HUES6 (cell line): ENCODE results near the gene VSIG10L2.

Source experiments
- H3K27ac ChIP-seq: 2 replicates; pipeline ENCODE4 v1.7.0; 2013; ENCODE audit warnings: low read depth, mild to moderate bottlenecking, low read length, inconsistent platforms
- H3K27me3 ChIP-seq: 2 replicates; pipeline ENCODE4 v1.6.1; 2013; ENCODE audit warnings: low read length; ENCODE audit not compliant: control insufficient read depth, insufficient read depth
- H3K36me3 ChIP-seq: 2 replicates; pipeline ENCODE4 v1.6.1; 2013; ENCODE audit warnings: low read length; ENCODE audit not compliant: control insufficient read depth, insufficient read depth
- H3K4me1 ChIP-seq: 2 replicates; pipeline ENCODE4 v1.6.1; 2013; ENCODE audit warnings: low read length; ENCODE audit not compliant: control insufficient read depth, insufficient read depth
- H3K4me3 ChIP-seq: 2 replicates; pipeline ENCODE4 v1.5.1; 2013; ENCODE audit warnings: low read depth, low read length
- H3K9ac ChIP-seq: one replicate; pipeline ENCODE4 v1.6.1; 2013; ENCODE audit warnings: mild to moderate bottlenecking, low read length
- H3K9me3 ChIP-seq: 2 replicates; pipeline ENCODE4 v1.6.1; 2013; ENCODE audit warnings: low read depth, low read length; ENCODE audit not compliant: control insufficient read depth, insufficient read depth

Gene VSIG10L2

DNA sequence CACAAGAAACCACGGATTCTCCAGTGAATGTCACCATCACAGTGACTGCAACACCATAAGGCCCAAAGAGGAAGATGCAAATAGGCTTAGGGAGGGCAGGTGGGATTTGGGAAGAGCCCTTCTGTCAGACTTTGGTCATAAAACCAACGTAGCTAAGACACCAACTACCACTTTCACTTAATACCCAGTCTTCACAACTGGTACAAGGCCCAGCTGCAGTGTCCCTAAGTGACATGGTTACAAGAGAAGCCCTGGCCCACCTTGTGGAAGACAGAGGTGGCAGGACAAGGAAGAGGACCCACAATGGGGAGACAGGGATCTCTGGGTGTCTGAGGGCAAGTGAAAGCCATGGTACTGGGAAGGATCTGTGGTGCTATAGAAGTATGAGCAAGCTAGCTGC lies 10.0 kb downstream of the VSIG10L2 start:
- H3K4me3 ChIP-seq: no peak overlapping the region
- H3K27ac ChIP-seq: no peak overlapping the region
- peaks cover 3% of the 10 kb centered on the region; the same call in 1 of the 2 replicates for H3K36me3 ChIP-seq
- no peaks in the 10 kb centered on the region for H3K27me3 ChIP-seq
- no peaks in the 10 kb centered on the region for H3K9me3 ChIP-seq
- 0 out of 2 replicates have a peak, but pooled peaks cover 3% of the 10 kb centered on the region for H3K4me1 ChIP-seq
- H3K9ac ChIP-seq: no peak overlapping the region

DNA sequence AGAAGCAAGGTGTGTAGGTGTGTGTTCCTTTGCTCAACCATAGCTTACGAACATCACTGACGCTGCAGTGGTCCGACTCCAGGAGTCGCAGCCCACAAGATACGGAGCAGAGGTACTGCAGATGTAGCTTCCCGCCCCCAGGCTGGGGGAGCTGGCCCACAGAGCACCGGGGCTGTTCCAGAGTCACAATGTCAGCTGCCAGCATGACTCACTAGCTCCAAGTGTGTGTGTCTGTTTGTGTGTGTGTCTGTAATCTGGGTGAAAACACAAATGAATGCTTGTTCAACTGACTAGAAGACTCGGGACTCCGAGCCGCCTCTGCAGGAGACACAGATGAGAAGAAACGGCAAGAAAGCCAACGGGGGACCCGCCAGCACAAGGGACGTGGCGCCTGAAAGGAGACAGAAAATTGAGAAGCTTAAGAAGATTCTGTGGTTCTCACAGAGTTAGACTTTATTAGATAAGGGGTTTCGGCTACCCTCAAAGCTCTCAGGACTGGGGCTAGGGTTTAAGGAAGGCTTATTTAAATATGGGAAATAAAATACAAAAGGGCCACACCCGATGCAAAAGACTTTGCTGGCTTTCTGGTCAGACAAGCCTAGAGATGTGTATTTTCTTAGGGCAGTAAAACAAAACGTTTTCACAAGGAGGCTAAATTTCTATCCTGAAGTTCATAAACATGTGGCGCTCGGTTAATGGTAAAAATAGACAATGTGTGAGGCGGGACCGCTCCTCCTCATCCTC lies 10.7 kb downstream of the VSIG10L2 start:
- H3K27me3 ChIP-seq: no peaks in the 10 kb centered on the region
- H3K4me1 ChIP-seq: 0 out of 2 replicates have a peak, but pooled peaks cover 2% of the 10 kb centered on the region
- H3K9me3 ChIP-seq: no peaks in the 10 kb centered on the region
- no peak overlapping the region for H3K27ac ChIP-seq
- H3K4me3 ChIP-seq: no peak overlapping the region
- peaks cover 8% of the 10 kb centered on the region for H3K36me3 ChIP-seq
- no peak overlapping the region for H3K9ac ChIP-seq

DNA sequence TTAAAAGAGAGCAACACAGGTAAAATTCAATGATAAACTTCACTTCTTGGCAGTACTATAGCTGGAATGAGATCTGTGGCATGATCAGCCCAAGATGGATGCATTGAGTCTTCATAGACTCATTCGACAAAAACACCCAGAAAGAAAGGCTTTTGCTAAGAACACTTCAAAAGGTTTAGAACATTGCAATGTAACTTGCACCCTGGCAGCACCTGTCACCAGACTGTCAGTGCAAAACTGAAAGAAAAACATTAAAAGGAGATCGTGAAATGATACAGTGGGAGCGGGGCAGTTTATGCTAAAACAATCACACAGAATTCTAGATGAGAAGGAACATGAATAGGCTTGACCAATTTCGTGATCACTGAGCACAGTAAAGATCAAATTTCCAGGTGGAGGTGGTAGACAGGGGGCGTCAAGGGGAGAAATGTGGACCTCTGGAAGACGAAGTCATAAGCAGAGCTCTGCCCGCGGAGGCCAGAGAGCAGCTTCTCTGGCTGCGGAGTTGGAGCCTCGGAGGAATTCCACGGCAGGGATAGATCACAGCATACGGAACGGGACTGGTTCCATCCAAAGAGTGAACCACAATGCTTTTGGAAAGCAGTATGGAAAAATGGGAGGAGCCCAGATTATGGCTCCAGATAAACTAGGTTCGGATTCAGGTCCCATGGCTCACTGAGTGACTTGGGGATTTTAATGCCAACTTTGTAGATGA lies 11.9 kb downstream of the VSIG10L2 start:
- H3K27me3 ChIP-seq: no peaks in the 10 kb centered on the region
- H3K9ac ChIP-seq: no peak overlapping the region
- no peaks in the 10 kb centered on the region for H3K9me3 ChIP-seq
- no peaks in the 10 kb centered on the region for H3K4me1 ChIP-seq
- no peak overlapping the region for H3K27ac ChIP-seq
- H3K4me3 ChIP-seq: no peak overlapping the region
- H3K36me3 ChIP-seq: peaks cover 11% of the 10 kb centered on the region

DNA sequence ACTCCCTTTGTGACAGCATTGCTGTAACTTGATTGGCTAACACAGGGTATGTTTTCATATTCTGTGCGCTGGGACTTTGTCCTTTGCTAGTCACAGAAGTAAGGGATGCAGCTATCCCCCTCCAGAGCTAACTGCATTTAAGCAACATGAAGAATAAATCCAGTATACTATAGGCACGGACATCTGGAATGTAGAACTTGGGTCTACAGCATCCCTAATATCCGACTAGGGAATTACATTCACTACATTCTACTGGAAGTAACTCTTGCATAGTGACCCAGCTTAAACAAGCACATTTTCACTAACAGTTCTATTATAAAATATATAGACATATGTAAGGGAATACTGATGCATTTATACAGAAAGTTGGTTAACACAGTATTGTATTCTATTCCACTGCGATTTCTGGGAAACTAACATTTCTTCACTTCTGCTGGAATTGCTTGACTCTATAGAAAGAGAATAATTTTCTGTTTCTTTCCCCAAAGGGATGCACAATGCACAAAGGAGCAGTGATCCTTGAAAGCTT lies 13.1 kb downstream of the VSIG10L2 start:
- Histone ChIP-seq H3K9me3 (no peaks in the 10 kb centered on the region), H3K36me3 (peaks cover 15% of the 10 kb centered on the region), H3K27ac (no peak overlapping the region), H3K4me1 (no peaks in the 10 kb centered on the region), H3K4me3 (no peak overlapping the region), H3K9ac (no peak overlapping the region), H3K27me3 (no peaks in the 10 kb centered on the region)

DNA sequence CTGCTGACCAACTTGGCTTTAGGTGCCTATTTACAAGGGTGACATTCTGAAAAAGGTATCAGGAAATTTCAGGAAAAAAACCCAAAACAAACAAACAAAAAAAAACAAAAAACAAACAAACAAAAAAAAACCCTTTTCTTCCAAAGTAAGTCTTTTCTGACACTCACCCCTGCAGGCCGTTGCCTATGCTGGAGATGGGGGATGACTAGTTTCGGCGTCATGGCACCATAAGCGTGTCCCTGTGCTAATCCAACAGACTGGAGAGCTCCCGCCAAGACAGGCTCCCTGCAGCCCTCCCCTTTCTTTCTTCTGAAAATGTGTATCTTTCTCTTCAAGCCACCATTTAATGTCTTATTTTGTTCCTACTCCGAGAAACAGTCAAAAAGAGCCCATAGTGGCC lies 13.7 kb downstream of the VSIG10L2 start:
- H3K36me3 ChIP-seq: peaks cover 17% of the 10 kb centered on the region
- H3K27me3 ChIP-seq: no peaks in the 10 kb centered on the region
- no peaks in the 10 kb centered on the region for H3K4me1 ChIP-seq
- H3K27ac ChIP-seq: no peak overlapping the region
- H3K9me3 ChIP-seq: no peaks in the 10 kb centered on the region
- H3K9ac ChIP-seq: no peak overlapping the region
- H3K4me3 ChIP-seq: no peak overlapping the region

DNA sequence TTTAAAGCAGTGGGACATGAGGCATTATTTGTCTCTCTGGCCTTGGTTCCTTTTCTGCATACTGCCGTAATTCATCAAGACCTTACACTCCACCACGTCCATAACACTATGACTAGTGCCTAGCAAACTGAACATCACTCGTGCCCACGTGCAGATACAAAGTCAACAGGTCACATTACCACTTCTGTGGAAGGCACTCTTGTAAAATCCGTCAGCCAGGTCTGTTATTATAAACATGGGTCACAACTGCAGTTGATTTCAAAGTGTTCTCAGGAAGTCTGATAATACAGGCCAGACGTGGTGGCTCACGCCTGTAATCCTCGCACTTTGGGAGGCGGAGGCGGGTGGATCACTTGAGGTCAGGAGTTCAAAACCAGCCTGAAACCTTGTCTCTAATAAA lies 14.1 kb downstream of the VSIG10L2 start:
- H3K36me3 ChIP-seq: peaks cover 17% of the 10 kb centered on the region
- H3K27ac ChIP-seq: no peak overlapping the region
- no peaks in the 10 kb centered on the region for H3K27me3 ChIP-seq
- no peak overlapping the region for H3K9ac ChIP-seq
- no peaks in the 10 kb centered on the region for H3K4me1 ChIP-seq
- no peak overlapping the region for H3K4me3 ChIP-seq
- H3K9me3 ChIP-seq: no peaks in the 10 kb centered on the region

DNA sequence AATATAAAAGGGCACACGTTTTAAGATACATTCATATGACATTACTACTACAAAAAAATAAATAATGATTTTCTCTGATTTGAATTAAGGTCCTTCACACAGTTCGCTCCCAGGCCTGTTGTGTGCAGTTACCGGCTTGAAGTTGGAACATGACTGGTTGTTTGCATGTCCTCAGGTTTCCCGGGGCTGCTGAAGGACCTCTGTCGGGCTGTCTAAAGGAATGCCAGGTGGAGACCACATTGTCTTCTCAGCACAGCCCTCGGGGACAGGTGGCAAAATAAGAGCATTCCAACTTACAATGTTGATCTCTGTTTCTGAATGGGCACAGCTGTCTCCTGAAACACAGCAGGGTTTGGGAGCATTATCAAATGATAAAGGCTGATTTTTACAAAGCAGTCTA lies 14.9 kb downstream of the VSIG10L2 start:
- H3K4me1 ChIP-seq: no peaks in the 10 kb centered on the region
- H3K27ac ChIP-seq: no peak overlapping the region
- H3K36me3 ChIP-seq: peaks cover 17% of the 10 kb centered on the region
- no peak overlapping the region for H3K9ac ChIP-seq
- no peak overlapping the region for H3K4me3 ChIP-seq
- no peaks in the 10 kb centered on the region for H3K9me3 ChIP-seq
- no peaks in the 10 kb centered on the region for H3K27me3 ChIP-seq

DNA sequence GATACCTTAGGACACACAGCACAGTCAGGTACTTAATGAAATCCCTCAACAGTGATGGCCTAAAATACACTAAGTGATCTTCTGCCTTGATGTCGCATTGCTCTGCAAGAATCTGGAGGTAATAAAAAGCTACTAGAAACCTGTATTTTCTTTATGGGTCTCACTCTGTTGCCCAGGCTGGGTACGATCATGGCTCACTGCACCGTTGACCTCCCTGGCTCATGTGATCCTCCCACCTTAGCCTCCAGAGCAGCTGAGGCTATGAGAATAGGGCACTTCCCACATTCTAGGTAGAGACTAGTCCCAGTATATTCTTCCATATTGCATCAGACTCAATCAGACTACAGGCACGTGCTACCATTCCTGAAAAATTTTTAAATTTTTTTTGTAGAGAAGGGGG lies 21.7 kb downstream of the VSIG10L2 start:
- H3K9ac ChIP-seq: no peak overlapping the region
- no peaks in the 10 kb centered on the region for H3K4me1 ChIP-seq
- H3K36me3 ChIP-seq: peaks cover 8% of the 10 kb centered on the region; the same call in 1 of the 2 replicates
- H3K4me3 ChIP-seq: no peak overlapping the region
- no peak overlapping the region for H3K27ac ChIP-seq
- H3K9me3 ChIP-seq: no peaks in the 10 kb centered on the region
- no peaks in the 10 kb centered on the region for H3K27me3 ChIP-seq

DNA sequence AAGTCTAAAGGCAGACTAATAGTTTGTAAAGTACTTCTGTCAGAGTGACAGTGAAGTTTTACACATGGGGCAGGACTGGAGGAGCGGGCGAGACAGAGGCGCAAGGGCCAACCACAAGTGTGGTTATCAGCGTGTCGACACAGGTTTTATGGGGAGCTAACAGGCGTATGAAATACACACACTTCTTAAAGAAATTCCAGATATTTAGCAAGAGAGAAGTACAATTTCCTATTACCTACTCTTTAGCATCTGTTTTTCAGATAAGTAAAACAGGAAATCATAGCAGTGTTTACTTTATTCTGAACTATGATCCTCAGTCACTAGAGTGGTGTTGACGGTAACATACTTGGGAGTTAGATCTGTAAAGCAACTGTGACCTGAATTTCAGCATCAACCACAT lies 22.5 kb downstream of the VSIG10L2 start:
- Histone ChIP-seq H3K36me3 (peaks cover 8% of the 10 kb centered on the region; the same call in 1 of the 2 replicates), H3K4me1 (no peaks in the 10 kb centered on the region), H3K27me3 (no peaks in the 10 kb centered on the region), H3K9ac (no peak overlapping the region), H3K27ac (no peak overlapping the region), H3K4me3 (no peak overlapping the region), H3K9me3 (no peaks in the 10 kb centered on the region)

DNA sequence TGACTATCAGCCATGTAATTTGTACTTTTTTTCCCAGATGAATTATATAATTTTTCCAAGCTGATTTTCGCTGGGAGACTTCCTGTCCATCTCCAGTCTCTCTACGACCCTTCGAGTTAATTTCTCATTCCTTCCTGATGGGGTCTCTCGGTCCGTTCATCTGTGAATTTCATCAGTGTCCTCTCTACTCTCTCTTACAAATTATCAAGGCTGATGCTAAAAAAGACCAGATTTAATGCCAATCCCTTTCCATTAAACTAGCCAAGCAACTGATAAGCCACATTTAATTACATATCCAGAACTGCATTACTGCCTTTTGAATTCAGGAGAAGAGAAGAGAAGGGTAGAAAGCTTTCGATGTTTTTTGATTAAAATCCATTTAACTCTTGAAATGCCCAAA lies 25.8 kb downstream of the VSIG10L2 start:
- Histone ChIP-seq H3K9ac (no peak overlapping the region), H3K36me3 (0 out of 2 replicates have a peak, but pooled peaks cover 4% of the 10 kb centered on the region), H3K4me3 (no peak overlapping the region), H3K9me3 (no peaks in the 10 kb centered on the region), H3K4me1 (no peaks in the 10 kb centered on the region), H3K27me3 (no peaks in the 10 kb centered on the region), H3K27ac (no peak overlapping the region)

DNA sequence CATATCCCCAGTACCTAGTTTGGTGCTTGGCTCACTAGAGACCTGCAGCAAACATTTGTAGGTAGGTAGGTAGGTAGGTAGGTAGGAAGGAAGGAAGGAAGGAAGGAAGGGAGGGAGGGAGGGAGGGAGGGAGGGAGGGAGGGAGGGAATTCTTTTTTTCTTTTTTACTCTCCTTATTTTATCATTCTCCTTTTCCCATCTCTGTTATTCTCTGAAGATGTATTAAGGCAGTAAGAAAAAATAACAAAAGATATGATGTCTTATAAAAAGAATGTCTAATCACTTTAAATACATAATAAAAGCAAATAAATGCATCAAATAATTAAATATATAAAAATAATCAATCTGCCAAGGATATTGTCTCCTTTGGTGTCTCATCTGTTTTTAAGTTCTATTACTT lies 28.4 kb downstream of the VSIG10L2 start:
- H3K36me3 ChIP-seq: 0 out of 2 replicates have a peak, but pooled peaks cover 6% of the 10 kb centered on the region
- H3K9ac ChIP-seq: no peak overlapping the region
- H3K27me3 ChIP-seq: no peaks in the 10 kb centered on the region
- no peak overlapping the region for H3K4me3 ChIP-seq
- H3K9me3 ChIP-seq: no peaks in the 10 kb centered on the region
- H3K4me1 ChIP-seq: no peaks in the 10 kb centered on the region
- H3K27ac ChIP-seq: no peak overlapping the region
